Karpas-422 (cell line): ENCODE results near the gene RAP2B. TPM values are rescaled to one million over a fixed set of nuclear protein-coding genes. Genes with fewer than 3 reads are reported as not detected.

Experiments
- DNase-seq: peaks from one replicate; pipeline ENCODE4 v3.0.0-alpha.2; 2015
- H2AFZ ChIP-seq: fragments of 200-600 bp; sonication (generic); 2 replicates; pipeline ENCODE4 v1.6.1; 2014; ENCODE audit warnings: antibody characterized with exemption, low read length, mixed read lengths
- H3K27ac ChIP-seq: fragments of 200-600 bp; sonication (generic); 2 replicates; pipeline ENCODE4 v1.5.1; 2014; ENCODE audit warnings: mild to moderate bottlenecking, low read length, moderate library complexity
- H3K27me3 ChIP-seq: fragments of 200-600 bp; sonication (generic); 2 replicates; pipeline ENCODE4 v1.6.1; 2014; ENCODE audit warnings: low read length, mixed read lengths
- H3K36me3 ChIP-seq: fragments of 200-600 bp; sonication (generic); 2 replicates; pipeline ENCODE4 v1.6.1; 2014; ENCODE audit warnings: low read length, mixed read lengths; ENCODE audit not compliant: insufficient read depth
- H3K4me1 ChIP-seq: fragments of 200-600 bp; sonication (generic); 2 replicates; pipeline ENCODE4 v1.6.1; 2014; ENCODE audit warnings: mild to moderate bottlenecking, low read length, mixed read lengths
- H3K4me2 ChIP-seq: fragments of 200-600 bp; sonication (generic); 2 replicates; pipeline ENCODE4 v1.6.1; 2014; ENCODE audit warnings: low read length, low read depth, mild to moderate bottlenecking; ENCODE audit not compliant: poor library complexity, severe bottlenecking
- H3K4me3 ChIP-seq: fragments of 200-600 bp; sonication (generic); 2 replicates; pipeline ENCODE4 v1.5.1; 2014; ENCODE audit warnings: mild to moderate bottlenecking, antibody characterized with exemption, low read length, mixed read lengths
- H3K79me2 ChIP-seq: fragments of 200-600 bp; sonication (generic); 2 replicates; pipeline ENCODE4 v1.6.1; 2014; ENCODE audit warnings: mild to moderate bottlenecking, low read length, mixed read lengths
- H3K9ac ChIP-seq: fragments of 200-600 bp; sonication (generic); 2 replicates; pipeline ENCODE4 v1.6.0; 2014; ENCODE audit warnings: low read length
- H3K9me2 ChIP-seq: fragments of 200-600 bp; sonication (generic), shearing (Covaris generic); replicated peaks from 2 replicates; pipeline ENCODE4 v1.6.0; 2014; ENCODE audit warnings: mild to moderate bottlenecking, low read length, moderate library complexity; ENCODE audit not compliant: insufficient read depth
- H3K9me3 ChIP-seq: fragments of 300-700, 200-600 bp; sonication (generic); 2 replicates; pipeline ENCODE4 v1.6.1; 2014; ENCODE audit warnings: low read length, mixed read lengths
- H4K20me1 ChIP-seq: fragments of 200-600 bp; sonication (generic); 2 replicates; pipeline ENCODE4 v1.6.1; 2014; ENCODE audit warnings: mild to moderate bottlenecking, antibody characterized with exemption, low read length, low read depth; ENCODE audit not compliant: insufficient read depth
- total RNA-seq: library from RNA; depleted of rRNA; stranded (reverse); fragments of >200 nt; shearing (Covaris generic); gene quantifications from 2 replicates; pipeline ENCODE4 v1.2.3, GENCODE V29; 2014; ENCODE audit warnings: low replicate concordance

RAP2B gene
- total RNA-seq, 1 experiment from 2014 or later, result 7.2 TPM

GRCh38 chr3:153172796-153173757 is 11.1 kb downstream of the RAP2B start:
- Histone ChIP-seq H3K4me1 (no peaks in the 10 kb centered on the region), H3K9me3 (peaks cover 6% of the 10 kb centered on the region; the same call in 1 of the 2 replicates), H3K9me2 (no peaks in the 10 kb centered on the region), H3K36me3 (no peaks in the 10 kb centered on the region), H3K27ac (no peak overlapping the region), H3K9ac (no peak overlapping the region), H3K79me2 (no peaks in the 10 kb centered on the region), H4K20me1 (no peaks in the 10 kb centered on the region), H3K4me2 (no peak overlapping the region), H2AFZ (no peak overlapping the region), H3K4me3 (no peak overlapping the region), H3K27me3 (no peaks in the 10 kb centered on the region)
- DNase-seq, result no peak

DNA sequence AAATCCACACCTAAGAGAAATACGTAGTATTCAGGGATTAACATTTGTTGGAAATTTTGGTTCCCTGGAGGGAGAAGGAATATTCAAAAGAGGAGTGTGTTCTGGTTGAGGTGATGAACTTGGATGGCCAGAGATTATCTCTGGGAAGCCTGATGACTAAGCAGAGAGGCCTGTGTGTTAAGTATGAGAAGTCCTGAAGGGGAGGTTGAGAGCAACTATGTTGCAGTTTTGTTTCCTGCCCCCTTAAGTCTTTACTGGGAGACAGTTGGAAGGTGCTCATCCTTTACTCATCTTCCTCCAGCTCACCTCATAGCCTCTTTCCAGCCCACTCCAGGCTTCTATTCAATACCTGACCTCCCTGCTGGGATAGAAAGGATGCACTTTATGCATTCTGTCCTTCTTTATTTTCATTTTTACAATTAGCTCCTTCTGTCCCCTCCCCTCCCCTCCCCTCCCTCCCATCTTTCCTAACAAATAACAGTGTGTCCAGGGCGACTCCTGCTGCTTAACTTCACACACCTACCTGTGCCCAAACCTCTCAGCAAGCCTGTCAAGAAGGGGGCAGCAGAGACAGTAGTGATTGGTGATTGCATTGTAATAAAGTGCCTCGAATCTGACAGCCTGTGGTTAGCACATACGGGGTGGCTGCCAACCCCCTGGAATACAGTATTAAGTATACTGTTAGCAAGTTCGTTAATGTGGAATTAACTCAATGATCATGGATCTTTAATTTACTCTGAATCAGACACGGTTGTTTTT is 11.9 kb downstream of the RAP2B start:
- H3K4me2 ChIP-seq, result no peak overlapping the region
- no peaks in the 10 kb centered on the region for H4K20me1 ChIP-seq
- DNase-seq, result no peak
- no peak overlapping the region for H3K9ac ChIP-seq
- H3K36me3 ChIP-seq, result no peaks in the 10 kb centered on the region
- H3K27me3 ChIP-seq, result no peaks in the 10 kb centered on the region
- peaks cover 6% of the 10 kb centered on the region; the same call in 1 of the 2 replicates for H3K9me3 ChIP-seq
- no peak overlapping the region for H2AFZ ChIP-seq
- no peaks in the 10 kb centered on the region for H3K79me2 ChIP-seq
- H3K4me3 ChIP-seq, result no peak overlapping the region
- no peaks in the 10 kb centered on the region for H3K9me2 ChIP-seq
- H3K27ac ChIP-seq, result no peak overlapping the region
- no peaks in the 10 kb centered on the region for H3K4me1 ChIP-seq

DNA sequence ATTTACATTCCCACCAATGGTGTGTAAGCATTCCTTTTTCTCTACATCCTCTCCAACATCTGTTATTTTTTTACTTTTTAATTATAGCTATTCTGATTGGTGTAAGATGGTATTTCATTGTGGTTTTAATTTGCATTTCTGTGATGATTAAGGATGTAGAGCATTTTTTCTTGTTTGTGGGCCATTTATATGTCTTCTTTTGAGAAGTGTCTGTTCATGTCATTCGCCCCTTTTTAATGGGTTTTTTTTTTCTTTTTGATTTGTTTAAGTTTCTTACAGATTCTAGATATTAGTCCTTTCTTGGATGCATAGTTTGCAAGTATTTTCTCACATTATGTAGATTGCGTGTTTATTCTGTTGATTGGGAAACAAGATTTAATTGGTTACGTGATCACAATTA is 14.2 kb downstream of the RAP2B start:
- H4K20me1 ChIP-seq, result no peaks in the 10 kb centered on the region
- DNase-seq, result no peak

DNA sequence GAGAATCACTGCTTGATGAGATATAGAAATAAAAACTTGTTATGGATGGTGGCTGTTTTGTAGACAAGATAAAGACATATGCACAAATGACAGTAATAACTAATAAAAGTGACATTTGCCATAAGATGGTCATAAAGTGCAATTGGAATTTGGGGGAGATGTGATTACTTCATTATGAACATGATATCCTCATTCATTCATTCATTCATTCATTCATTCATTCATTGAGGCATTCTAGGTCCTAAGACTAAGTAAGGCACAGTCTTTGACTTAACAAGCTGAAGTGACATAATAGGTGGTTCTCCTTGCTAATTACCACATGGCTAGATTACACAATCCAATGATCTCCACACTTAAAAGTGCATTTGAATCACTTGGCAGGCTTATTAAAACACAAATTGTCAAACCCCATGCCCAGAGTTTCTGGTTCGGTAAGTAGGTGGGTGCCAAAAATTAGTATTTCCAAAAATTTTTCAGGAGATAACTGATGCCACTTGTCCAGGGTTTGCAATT is 18.9 kb downstream of the RAP2B start:
- Histone ChIP-seq H2AFZ (no peak overlapping the region), H3K9ac (no peak overlapping the region), H3K4me1 (no peaks in the 10 kb centered on the region), H3K27ac (no peak overlapping the region), H3K27me3 (no peaks in the 10 kb centered on the region), H3K9me3 (0 out of 2 replicates have a peak, but pooled peaks cover under 1% of the 10 kb centered on the region), H3K4me3 (no peak overlapping the region), H3K9me2 (no peaks in the 10 kb centered on the region), H3K4me2 (no peak overlapping the region), H3K36me3 (no peaks in the 10 kb centered on the region), H4K20me1 (no peaks in the 10 kb centered on the region), H3K79me2 (no peaks in the 10 kb centered on the region)
- DNase-seq, result no peak

More for the DNA sequence above, 14.2 kb downstream of the RAP2B start:
- no peak overlapping the region for H3K4me3 ChIP-seq
- peaks cover 6% of the 10 kb centered on the region; the same call in 1 of the 2 replicates for H3K9me3 ChIP-seq
- H3K4me2 ChIP-seq, result no peak overlapping the region
- no peaks in the 10 kb centered on the region for H3K27me3 ChIP-seq
- H3K79me2 ChIP-seq, result no peaks in the 10 kb centered on the region
- no peaks in the 10 kb centered on the region for H3K4me1 ChIP-seq
- H3K9me2 ChIP-seq, result no peaks in the 10 kb centered on the region
- H3K27ac ChIP-seq, result no peak overlapping the region
- H3K36me3 ChIP-seq, result no peaks in the 10 kb centered on the region
- no peak overlapping the region for H3K9ac ChIP-seq
- no peak overlapping the region for H2AFZ ChIP-seq

GRCh38 chr3:153182501-153183293 is 20.7 kb downstream of the RAP2B start:
- no peak overlapping the region for H3K4me3 ChIP-seq
- H3K36me3 ChIP-seq, result no peaks in the 10 kb centered on the region
- DNase-seq, result no peak
- H4K20me1 ChIP-seq, result no peaks in the 10 kb centered on the region
- no peaks in the 10 kb centered on the region for H3K79me2 ChIP-seq
- H3K27ac ChIP-seq, result no peak overlapping the region
- no peaks in the 10 kb centered on the region for H3K9me2 ChIP-seq
- no peaks in the 10 kb centered on the region for H3K4me1 ChIP-seq
- H3K9me3 ChIP-seq, result no peaks in the 10 kb centered on the region
- no peaks in the 10 kb centered on the region for H3K27me3 ChIP-seq
- no peak overlapping the region for H3K4me2 ChIP-seq
- no peak overlapping the region for H3K9ac ChIP-seq
- H2AFZ ChIP-seq, result no peak overlapping the region

DNA sequence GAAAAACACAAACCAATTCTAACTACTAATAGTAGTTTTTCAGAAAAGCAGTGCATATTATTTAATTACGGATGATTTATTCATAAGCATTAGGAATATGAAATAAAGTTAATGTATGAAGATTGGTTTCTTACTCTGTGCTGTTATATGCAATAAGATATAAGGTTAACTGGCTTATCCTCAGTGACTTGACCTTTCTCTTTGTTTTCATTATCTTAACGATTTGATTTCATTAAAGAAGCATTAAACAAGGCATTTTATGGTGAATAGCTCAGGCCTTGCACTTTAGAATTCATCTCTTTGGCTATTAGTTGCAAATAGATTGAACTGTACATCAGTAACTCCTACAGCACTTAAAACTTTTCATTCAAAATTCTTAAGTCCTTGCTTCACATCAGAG is 28.9 kb downstream of the RAP2B start:
- Histone ChIP-seq H3K9ac (no peak overlapping the region), H3K27me3 (no peaks in the 10 kb centered on the region), H3K27ac (no peak overlapping the region), H3K79me2 (no peaks in the 10 kb centered on the region), H3K4me2 (no peak overlapping the region), H4K20me1 (no peaks in the 10 kb centered on the region), H3K4me1 (no peaks in the 10 kb centered on the region), H3K4me3 (no peak overlapping the region), H3K9me3 (no peaks in the 10 kb centered on the region), H3K36me3 (no peaks in the 10 kb centered on the region), H2AFZ (no peak overlapping the region), H3K9me2 (no peaks in the 10 kb centered on the region)
- no peak for DNase-seq

DNA sequence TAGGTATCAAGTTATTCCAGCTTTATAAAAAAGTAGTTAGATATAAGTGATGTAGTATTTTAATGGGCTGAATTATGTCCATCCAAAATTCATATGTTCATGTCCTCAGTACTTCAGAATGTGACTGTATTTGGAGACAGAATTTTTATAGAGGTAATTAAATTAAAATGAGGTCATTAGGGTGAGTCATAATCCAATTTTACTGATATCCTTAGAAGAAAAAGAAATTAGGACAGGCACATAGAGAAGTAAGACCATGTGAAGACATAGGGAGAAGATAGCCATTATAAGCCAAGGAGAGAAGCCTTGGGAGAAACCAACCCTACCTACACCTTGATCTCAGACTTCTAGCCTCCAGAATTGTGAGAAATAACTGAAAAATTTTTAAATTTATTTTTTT is 30.3 kb downstream of the RAP2B start:
- Histone ChIP-seq H3K4me1 (no peaks in the 10 kb centered on the region), H3K9ac (no peak overlapping the region), H3K4me2 (no peak overlapping the region), H4K20me1 (no peaks in the 10 kb centered on the region), H3K36me3 (no peaks in the 10 kb centered on the region), H3K79me2 (no peaks in the 10 kb centered on the region), H3K4me3 (no peak overlapping the region), H3K9me3 (no peaks in the 10 kb centered on the region), H2AFZ (no peak overlapping the region), H3K9me2 (no peaks in the 10 kb centered on the region), H3K27me3 (no peaks in the 10 kb centered on the region), H3K27ac (no peak overlapping the region)
- DNase-seq, result no peak
